Karpas-422 (cell line): ENCODE measurements around the gene WDR76. TPM values are rescaled to one million over a fixed set of nuclear protein-coding genes. Genes with fewer than 3 reads are reported as not detected.

ENCODE experiments used
- DNase-seq: peaks from one replicate; pipeline ENCODE4 v3.0.0-alpha.2; 2015
- H2AFZ ChIP-seq: fragments of 200-600 bp; sonication (generic); 2 replicates; pipeline ENCODE4 v1.6.1; 2014; ENCODE audit warnings: antibody characterized with exemption, low read length, mixed read lengths
- H3K27ac ChIP-seq: fragments of 200-600 bp; sonication (generic); 2 replicates; pipeline ENCODE4 v1.5.1; 2014; ENCODE audit warnings: mild to moderate bottlenecking, low read length, moderate library complexity
- H3K27me3 ChIP-seq: fragments of 200-600 bp; sonication (generic); 2 replicates; pipeline ENCODE4 v1.6.1; 2014; ENCODE audit warnings: low read length, mixed read lengths
- H3K36me3 ChIP-seq: fragments of 200-600 bp; sonication (generic); 2 replicates; pipeline ENCODE4 v1.6.1; 2014; ENCODE audit warnings: low read length, mixed read lengths; ENCODE audit not compliant: insufficient read depth
- H3K4me1 ChIP-seq: fragments of 200-600 bp; sonication (generic); 2 replicates; pipeline ENCODE4 v1.6.1; 2014; ENCODE audit warnings: mild to moderate bottlenecking, low read length, mixed read lengths
- H3K4me2 ChIP-seq: fragments of 200-600 bp; sonication (generic); 2 replicates; pipeline ENCODE4 v1.6.1; 2014; ENCODE audit warnings: low read length, low read depth, mild to moderate bottlenecking; ENCODE audit not compliant: poor library complexity, severe bottlenecking
- H3K4me3 ChIP-seq: fragments of 200-600 bp; sonication (generic); 2 replicates; pipeline ENCODE4 v1.5.1; 2014; ENCODE audit warnings: mild to moderate bottlenecking, antibody characterized with exemption, low read length, mixed read lengths
- H3K79me2 ChIP-seq: fragments of 200-600 bp; sonication (generic); 2 replicates; pipeline ENCODE4 v1.6.1; 2014; ENCODE audit warnings: mild to moderate bottlenecking, low read length, mixed read lengths
- H3K9ac ChIP-seq: fragments of 200-600 bp; sonication (generic); 2 replicates; pipeline ENCODE4 v1.6.0; 2014; ENCODE audit warnings: low read length
- H3K9me2 ChIP-seq: fragments of 200-600 bp; sonication (generic), shearing (Covaris generic); replicated peaks from 2 replicates; pipeline ENCODE4 v1.6.0; 2014; ENCODE audit warnings: mild to moderate bottlenecking, low read length, moderate library complexity; ENCODE audit not compliant: insufficient read depth
- H3K9me3 ChIP-seq: fragments of 300-700, 200-600 bp; sonication (generic); 2 replicates; pipeline ENCODE4 v1.6.1; 2014; ENCODE audit warnings: low read length, mixed read lengths
- H4K20me1 ChIP-seq: fragments of 200-600 bp; sonication (generic); 2 replicates; pipeline ENCODE4 v1.6.1; 2014; ENCODE audit warnings: mild to moderate bottlenecking, antibody characterized with exemption, low read length, low read depth; ENCODE audit not compliant: insufficient read depth
- small RNA-seq: library from RNA; depleted of rRNA; stranded (forward); fragments of <200 nt; gene quantifications from one replicate; pipeline ENCODE3, GENCODE V24; 2014
- total RNA-seq: library from RNA; depleted of rRNA; stranded (reverse); fragments of >200 nt; shearing (Covaris generic); gene quantifications from 2 replicates; pipeline ENCODE4 v1.2.3, GENCODE V29; 2014; ENCODE audit warnings: low replicate concordance; rRNA removed

The WDR76 gene
- total RNA-seq, 1 experiment from 2014 or later: 43.8 TPM

- no peak overlapping the region for H2AFZ ChIP-seq
- no peak overlapping the region for H3K4me2 ChIP-seq
- H3K4me1 ChIP-seq: no peaks in the 10 kb centered on the region
- no peaks in the 10 kb centered on the region for H3K9me3 ChIP-seq
- no peak overlapping the region for H3K4me3 ChIP-seq
- H3K79me2 ChIP-seq: no peaks in the 10 kb centered on the region
- H3K27me3 ChIP-seq: no peaks in the 10 kb centered on the region
- H3K36me3 ChIP-seq: no peaks in the 10 kb centered on the region
- H4K20me1 ChIP-seq: no peaks in the 10 kb centered on the region
- no peak for DNase-seq
- no peak overlapping the region for H3K27ac ChIP-seq
- no peak overlapping the region for H3K9ac ChIP-seq
- no peaks in the 10 kb centered on the region for H3K9me2 ChIP-seq
Observed at GRCh38 chr15:43913941-43914340, 87.1 kb downstream of the WDR76 start.

GRCh38 chr15:43915631-43916325 is 89.0 kb downstream of the WDR76 start:
- Histone ChIP-seq H3K9ac (no peak overlapping the region), H3K27ac (no peak overlapping the region), H3K4me1 (peaks cover 15% of the 10 kb centered on the region), H2AFZ (no peak overlapping the region), H4K20me1 (no peaks in the 10 kb centered on the region), H3K27me3 (no peaks in the 10 kb centered on the region), H3K4me3 (no peak overlapping the region), H3K9me3 (no peaks in the 10 kb centered on the region), H3K36me3 (no peaks in the 10 kb centered on the region), H3K4me2 (no peak overlapping the region), H3K79me2 (no peaks in the 10 kb centered on the region), H3K9me2 (no peaks in the 10 kb centered on the region)
- DNase-seq: no peak

DNA sequence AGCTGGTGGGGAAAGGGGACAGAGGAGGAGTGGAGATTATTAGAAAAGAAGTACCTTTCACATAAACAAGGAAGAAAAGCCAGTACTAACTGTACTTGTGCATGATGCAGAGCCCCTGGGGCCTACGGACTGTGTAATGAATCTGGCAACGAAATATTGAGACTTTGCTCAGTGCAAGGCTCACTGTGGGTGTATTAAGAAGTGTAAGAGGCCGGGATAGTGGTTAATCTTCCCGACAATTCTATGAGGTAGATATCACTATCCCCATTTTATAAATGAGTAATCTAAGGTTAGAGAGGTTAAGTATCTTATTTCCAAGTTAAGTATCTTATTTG is 89.5 kb downstream of the WDR76 start:
- Histone ChIP-seq H3K27ac (no peak overlapping the region), H2AFZ (no peak overlapping the region), H3K4me3 (no peak overlapping the region), H3K9me3 (no peaks in the 10 kb centered on the region), H3K4me2 (no peak overlapping the region), H3K9me2 (no peaks in the 10 kb centered on the region), H3K4me1 (peaks cover 20% of the 10 kb centered on the region), H3K36me3 (no peaks in the 10 kb centered on the region), H4K20me1 (no peaks in the 10 kb centered on the region), H3K9ac (no peak overlapping the region), H3K27me3 (no peaks in the 10 kb centered on the region), H3K79me2 (no peaks in the 10 kb centered on the region)
- no peak for DNase-seq

Small RNA genes lying within 50 kb of the gene (small RNA-seq; reads per million reads assigned to genes)
- not detected for gene MIR1282
- not detected for gene RF00019

Other genes with a start within 250 kb of the WDR76 start
- gene PPIP5K1, start 236.8 kb upstream of the WDR76 start, total RNA-seq: 31.5 and 33.6 TPM in 2 replicates
- gene CKMT1B, start 233.0 kb upstream of the WDR76 start, total RNA-seq: not detected in 2 replicates
- gene STRC, start 208.2 kb upstream of the WDR76 start, total RNA-seq: 0.36 and 1.2 TPM in 2 replicates
- 5.1 and 6.0 TPM in 2 replicates for gene CATSPER2, start 178.2 kb upstream of the WDR76 start, total RNA-seq
- gene CKMT1A, start 133.1 kb upstream of the WDR76 start, total RNA-seq: not detected in 2 replicates
- gene PDIA3, start 80.6 kb upstream of the WDR76 start, total RNA-seq: 160 and 198 TPM in 2 replicates
- 522 and 565 TPM in 2 replicates for gene ELL3, start 50.0 kb upstream of the WDR76 start, total RNA-seq
- gene SERF2, start 34.7 kb upstream of the WDR76 start, total RNA-seq: 882 and 1,084 TPM in 2 replicates
- not detected in 2 replicates for gene SERINC4, start 26.8 kb upstream of the WDR76 start, total RNA-seq
- 31.1 and 32.5 TPM in 2 replicates for gene HYPK, start 26.4 kb upstream of the WDR76 start, total RNA-seq
- 19.7 and 23.0 TPM in 2 replicates for gene MFAP1, start 2.3 kb upstream of the WDR76 start, total RNA-seq